Measurements from ENCODE around the gene TUBG2. TPM values are rescaled to one million over a fixed set of nuclear protein-coding genes. Genes with fewer than 3 reads are reported as not detected.

The TUBG2 gene
- total RNA-seq, 1 experiment from 2014 or later: 26.7 TPM

DNA sequence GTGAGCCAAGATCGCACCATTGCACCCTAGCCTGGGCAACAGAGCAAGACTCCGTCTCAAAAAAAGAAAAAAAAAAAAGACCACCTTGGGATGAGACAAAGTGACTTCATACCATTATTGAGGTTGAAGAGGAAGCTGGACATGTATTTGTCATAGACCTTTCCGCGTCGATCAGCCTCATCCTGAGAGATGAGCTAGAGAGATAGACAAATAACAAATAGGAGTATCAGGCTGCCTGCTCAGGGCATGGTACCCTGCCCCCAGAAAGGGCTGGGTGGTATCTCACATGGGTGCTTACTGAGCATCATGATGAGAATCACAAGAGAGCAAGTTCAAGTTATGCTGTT lies 45.4 kb downstream of the TUBG2 start:
- ChIA-PET CTCF (interaction anchor here (0.7 kb wide), 1 partner anchor 13 kb away, joined by 3 read pairs; no protein-coding TSS in a partner anchor), POLR2A (no interaction called here)
- H3K27ac Mint-ChIP-seq: no peak overlapping the region
- no peak overlapping the region for H3K4me3 Mint-ChIP-seq
- DNase-seq (ENCODE audit: low spot score) (no peak), ATAC-seq (no peak)
- no peaks in the 10 kb centered on the region for H3K27me3 Mint-ChIP-seq (ENCODE audit: low read depth)
- H3K9me3 Mint-ChIP-seq: no peaks in the 10 kb centered on the region
- H3K4me1 Mint-ChIP-seq: peaks cover under 1% of the 10 kb centered on the region; the same call in 1 of the 2 replicates
- H3K36me3 Mint-ChIP-seq: peaks cover 45% of the 10 kb centered on the region
- TF ChIP-seq, protein P1, sequence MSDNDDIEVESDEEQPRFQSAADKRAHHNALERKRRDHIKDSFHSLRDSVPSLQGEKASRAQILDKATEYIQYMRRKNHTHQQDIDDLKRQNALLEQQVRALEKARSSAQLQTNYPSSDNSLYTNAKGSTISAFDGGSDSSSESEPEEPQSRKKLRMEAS (CRISPR knock-in tag; IDR thresholded peaks at IDR 0.05): no peak
- TF ChIP-seq NR1H2 (CRISPR knock-in tag; IDR thresholded peaks at IDR 0.05): no peak
- TF ChIP-seq, protein P2, sequence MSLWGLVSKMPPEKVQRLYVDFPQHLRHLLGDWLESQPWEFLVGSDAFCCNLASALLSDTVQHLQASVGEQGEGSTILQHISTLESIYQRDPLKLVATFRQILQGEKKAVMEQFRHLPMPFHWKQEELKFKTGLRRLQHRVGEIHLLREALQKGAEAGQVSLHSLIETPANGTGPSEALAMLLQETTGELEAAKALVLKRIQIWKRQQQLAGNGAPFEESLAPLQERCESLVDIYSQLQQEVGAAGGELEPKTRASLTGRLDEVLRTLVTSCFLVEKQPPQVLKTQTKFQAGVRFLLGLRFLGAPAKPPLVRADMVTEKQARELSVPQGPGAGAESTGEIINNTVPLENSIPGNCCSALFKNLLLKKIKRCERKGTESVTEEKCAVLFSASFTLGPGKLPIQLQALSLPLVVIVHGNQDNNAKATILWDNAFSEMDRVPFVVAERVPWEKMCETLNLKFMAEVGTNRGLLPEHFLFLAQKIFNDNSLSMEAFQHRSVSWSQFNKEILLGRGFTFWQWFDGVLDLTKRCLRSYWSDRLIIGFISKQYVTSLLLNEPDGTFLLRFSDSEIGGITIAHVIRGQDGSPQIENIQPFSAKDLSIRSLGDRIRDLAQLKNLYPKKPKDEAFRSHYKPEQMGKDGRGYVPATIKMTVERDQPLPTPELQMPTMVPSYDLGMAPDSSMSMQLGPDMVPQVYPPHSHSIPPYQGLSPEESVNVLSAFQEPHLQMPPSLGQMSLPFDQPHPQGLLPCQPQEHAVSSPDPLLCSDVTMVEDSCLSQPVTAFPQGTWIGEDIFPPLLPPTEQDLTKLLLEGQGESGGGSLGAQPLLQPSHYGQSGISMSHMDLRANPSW (CRISPR knock-in tag; conservative IDR thresholded peaks at IDR 0.05; ENCODE audit: low read depth): no peak
- TF ChIP-seq, protein P3, sequence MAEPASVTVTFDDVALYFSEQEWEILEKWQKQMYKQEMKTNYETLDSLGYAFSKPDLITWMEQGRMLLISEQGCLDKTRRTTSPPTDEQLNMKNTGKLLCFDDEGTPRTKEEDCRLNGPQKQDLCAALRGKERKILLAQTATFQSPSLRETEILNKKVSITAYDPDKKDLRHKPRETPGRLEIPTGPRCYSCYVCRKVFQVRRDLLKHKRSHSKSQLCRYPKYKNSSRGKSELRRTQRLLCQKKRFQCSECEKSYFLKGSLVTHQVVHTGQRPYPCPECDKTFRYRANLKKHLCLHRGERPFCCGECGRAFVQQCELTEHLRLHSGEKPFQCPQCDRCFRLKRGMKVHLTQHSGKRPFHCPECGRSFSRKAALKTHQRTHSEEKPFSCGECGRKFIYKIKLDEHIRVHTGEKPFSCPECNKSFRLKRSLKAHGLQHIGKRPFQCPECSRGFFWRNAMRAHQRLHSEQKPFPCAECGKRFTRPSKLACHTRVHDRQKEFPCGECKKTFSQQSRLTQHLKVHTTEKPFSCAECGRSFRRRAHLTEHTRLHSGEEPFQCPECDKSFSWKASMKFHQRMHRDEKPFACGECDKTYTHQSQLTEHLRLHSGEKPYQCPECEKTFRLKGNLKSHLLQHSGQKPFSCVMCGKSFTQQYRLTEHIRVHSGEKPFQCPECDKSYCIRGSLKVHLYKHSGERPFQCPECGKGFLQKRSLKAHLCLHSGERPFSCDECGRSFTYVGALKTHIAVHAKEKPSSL (CRISPR knock-in tag; conservative IDR thresholded peaks at IDR 0.05): no peak
- TF ChIP-seq, protein P4, sequence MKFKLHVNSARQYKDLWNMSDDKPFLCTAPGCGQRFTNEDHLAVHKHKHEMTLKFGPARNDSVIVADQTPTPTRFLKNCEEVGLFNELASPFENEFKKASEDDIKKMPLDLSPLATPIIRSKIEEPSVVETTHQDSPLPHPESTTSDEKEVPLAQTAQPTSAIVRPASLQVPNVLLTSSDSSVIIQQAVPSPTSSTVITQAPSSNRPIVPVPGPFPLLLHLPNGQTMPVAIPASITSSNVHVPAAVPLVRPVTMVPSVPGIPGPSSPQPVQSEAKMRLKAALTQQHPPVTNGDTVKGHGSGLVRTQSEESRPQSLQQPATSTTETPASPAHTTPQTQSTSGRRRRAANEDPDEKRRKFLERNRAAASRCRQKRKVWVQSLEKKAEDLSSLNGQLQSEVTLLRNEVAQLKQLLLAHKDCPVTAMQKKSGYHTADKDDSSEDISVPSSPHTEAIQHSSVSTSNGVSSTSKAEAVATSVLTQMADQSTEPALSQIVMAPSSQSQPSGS (CRISPR knock-in tag; IDR thresholded peaks at IDR 0.05; ENCODE audit: borderline replicate concordance, low read depth): no peak
- TF ChIP-seq, protein P5, sequence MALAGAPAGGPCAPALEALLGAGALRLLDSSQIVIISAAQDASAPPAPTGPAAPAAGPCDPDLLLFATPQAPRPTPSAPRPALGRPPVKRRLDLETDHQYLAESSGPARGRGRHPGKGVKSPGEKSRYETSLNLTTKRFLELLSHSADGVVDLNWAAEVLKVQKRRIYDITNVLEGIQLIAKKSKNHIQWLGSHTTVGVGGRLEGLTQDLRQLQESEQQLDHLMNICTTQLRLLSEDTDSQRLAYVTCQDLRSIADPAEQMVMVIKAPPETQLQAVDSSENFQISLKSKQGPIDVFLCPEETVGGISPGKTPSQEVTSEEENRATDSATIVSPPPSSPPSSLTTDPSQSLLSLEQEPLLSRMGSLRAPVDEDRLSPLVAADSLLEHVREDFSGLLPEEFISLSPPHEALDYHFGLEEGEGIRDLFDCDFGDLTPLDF (CRISPR knock-in tag; IDR thresholded peaks at IDR 0.05): no peak

DNA sequence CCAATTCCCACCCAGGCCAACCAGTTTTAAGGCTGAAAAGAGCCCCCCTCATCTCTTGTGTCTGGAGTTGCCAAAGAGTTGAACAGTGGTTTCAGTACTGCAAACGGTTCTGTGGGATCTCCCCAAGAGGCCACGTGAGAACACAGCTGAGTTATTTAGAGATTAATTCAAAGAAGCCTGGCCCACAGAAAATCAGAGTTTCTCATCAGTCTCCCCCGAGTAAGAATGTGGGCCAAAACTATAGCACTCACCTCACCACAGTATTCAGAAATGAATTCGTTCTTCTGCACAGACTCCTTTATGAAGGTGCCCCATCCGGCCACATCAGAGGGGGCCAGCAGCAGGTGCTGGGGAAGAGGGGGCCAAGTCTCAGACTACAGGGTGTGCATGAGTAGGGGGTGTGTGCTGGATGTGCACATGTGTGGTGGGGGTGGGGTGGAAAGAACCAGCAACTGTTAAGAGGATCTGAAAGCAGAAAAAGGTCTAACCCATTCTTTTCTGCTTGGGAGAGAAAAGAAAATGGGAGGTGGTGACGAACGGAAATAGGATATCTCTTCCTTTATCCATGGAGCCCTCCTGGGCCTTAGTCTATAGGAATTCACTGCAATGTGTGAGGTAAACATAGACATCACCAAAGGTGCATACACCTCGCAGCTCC lies 45.9 kb downstream of the TUBG2 start:
- no peak for ATAC-seq
- H3K27ac Mint-ChIP-seq: no peak overlapping the region
- CTCF ChIA-PET: interaction anchor here (0.7 kb wide), 1 partner anchor 14 kb away, joined by 3 read pairs; no protein-coding TSS in a partner anchor
- H3K4me3 Mint-ChIP-seq: no peak overlapping the region
- no peaks in the 10 kb centered on the region for H3K27me3 Mint-ChIP-seq (ENCODE audit: low read depth)
- H3K9me3 Mint-ChIP-seq: no peaks in the 10 kb centered on the region
- DNase-seq (ENCODE audit: low spot score): no peak
- H3K4me1 Mint-ChIP-seq: no peaks in the 10 kb centered on the region
- POLR2A ChIA-PET: no interaction called here
- peaks cover 50% of the 10 kb centered on the region for H3K36me3 Mint-ChIP-seq
- TF ChIP-seq ZNF219 (CRISPR knock-in tag; IDR thresholded peaks at IDR 0.05; ENCODE audit: borderline replicate concordance) (no peak), FOXK1 (CRISPR knock-in tag; IDR thresholded peaks at IDR 0.05) (no peak), CREM (CRISPR knock-in tag; IDR thresholded peaks at IDR 0.05) (no peak), ATF1 (CRISPR knock-in tag; IDR thresholded peaks at IDR 0.05) (no peak), SMAD3 (CRISPR knock-in tag; IDR thresholded peaks at IDR 0.05; ENCODE audit: borderline replicate concordance) (no peak), ZNF232 (CRISPR knock-in tag; IDR thresholded peaks at IDR 0.05) (no peak), HMGA2 (CRISPR knock-in tag; IDR thresholded peaks at IDR 0.05) (no peak), CBFB (CRISPR knock-in tag; IDR thresholded peaks at IDR 0.05; ENCODE audit: low read depth) (no peak)
- TF ChIP-seq, protein P6, sequence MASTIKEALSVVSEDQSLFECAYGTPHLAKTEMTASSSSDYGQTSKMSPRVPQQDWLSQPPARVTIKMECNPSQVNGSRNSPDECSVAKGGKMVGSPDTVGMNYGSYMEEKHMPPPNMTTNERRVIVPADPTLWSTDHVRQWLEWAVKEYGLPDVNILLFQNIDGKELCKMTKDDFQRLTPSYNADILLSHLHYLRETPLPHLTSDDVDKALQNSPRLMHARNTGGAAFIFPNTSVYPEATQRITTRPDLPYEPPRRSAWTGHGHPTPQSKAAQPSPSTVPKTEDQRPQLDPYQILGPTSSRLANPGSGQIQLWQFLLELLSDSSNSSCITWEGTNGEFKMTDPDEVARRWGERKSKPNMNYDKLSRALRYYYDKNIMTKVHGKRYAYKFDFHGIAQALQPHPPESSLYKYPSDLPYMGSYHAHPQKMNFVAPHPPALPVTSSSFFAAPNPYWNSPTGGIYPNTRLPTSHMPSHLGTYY (CRISPR knock-in tag; IDR thresholded peaks at IDR 0.05): no peak
- TF ChIP-seq, protein P7, sequence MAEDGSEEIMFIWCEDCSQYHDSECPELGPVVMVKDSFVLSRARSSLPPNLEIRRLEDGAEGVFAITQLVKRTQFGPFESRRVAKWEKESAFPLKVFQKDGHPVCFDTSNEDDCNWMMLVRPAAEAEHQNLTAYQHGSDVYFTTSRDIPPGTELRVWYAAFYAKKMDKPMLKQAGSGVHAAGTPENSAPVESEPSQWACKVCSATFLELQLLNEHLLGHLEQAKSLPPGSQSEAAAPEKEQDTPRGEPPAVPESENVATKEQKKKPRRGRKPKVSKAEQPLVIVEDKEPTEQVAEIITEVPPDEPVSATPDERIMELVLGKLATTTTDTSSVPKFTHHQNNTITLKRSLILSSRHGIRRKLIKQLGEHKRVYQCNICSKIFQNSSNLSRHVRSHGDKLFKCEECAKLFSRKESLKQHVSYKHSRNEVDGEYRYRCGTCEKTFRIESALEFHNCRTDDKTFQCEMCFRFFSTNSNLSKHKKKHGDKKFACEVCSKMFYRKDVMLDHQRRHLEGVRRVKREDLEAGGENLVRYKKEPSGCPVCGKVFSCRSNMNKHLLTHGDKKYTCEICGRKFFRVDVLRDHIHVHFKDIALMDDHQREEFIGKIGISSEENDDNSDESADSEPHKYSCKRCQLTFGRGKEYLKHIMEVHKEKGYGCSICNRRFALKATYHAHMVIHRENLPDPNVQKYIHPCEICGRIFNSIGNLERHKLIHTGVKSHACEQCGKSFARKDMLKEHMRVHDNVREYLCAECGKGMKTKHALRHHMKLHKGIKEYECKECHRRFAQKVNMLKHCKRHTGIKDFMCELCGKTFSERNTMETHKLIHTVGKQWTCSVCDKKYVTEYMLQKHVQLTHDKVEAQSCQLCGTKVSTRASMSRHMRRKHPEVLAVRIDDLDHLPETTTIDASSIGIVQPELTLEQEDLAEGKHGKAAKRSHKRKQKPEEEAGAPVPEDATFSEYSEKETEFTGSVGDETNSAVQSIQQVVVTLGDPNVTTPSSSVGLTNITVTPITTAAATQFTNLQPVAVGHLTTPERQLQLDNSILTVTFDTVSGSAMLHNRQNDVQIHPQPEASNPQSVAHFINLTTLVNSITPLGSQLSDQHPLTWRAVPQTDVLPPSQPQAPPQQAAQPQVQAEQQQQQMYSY (CRISPR knock-in tag; IDR thresholded peaks at IDR 0.05): no peak
- TF ChIP-seq, protein P8, sequence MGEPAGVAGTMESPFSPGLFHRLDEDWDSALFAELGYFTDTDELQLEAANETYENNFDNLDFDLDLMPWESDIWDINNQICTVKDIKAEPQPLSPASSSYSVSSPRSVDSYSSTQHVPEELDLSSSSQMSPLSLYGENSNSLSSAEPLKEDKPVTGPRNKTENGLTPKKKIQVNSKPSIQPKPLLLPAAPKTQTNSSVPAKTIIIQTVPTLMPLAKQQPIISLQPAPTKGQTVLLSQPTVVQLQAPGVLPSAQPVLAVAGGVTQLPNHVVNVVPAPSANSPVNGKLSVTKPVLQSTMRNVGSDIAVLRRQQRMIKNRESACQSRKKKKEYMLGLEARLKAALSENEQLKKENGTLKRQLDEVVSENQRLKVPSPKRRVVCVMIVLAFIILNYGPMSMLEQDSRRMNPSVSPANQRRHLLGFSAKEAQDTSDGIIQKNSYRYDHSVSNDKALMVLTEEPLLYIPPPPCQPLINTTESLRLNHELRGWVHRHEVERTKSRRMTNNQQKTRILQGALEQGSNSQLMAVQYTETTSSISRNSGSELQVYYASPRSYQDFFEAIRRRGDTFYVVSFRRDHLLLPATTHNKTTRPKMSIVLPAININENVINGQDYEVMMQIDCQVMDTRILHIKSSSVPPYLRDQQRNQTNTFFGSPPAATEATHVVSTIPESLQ (CRISPR knock-in tag; IDR thresholded peaks at IDR 0.05): no peak
- TF ChIP-seq, protein P1 (CRISPR knock-in tag; IDR thresholded peaks at IDR 0.05): no peak

Measured in WTC11 (cell line).